Stimulated activated CD4-positive, alpha-beta T cell treated with anti-CD3 and anti-CD28 coated beads, Interleukin-1b, Interleukin-23, amount 100 ng/mL, for 24 hours (primary cell): ENCODE measurements around the gene MRPS18B.

Source experiments
- DNase-seq, 4 experiments: peaks; one replicate each; pipeline ENCODE4 v3.0.0-alpha.2; 2020; ENCODE audit warnings: low read depth in 4 of 4, low spot score in 1 of 4

MRPS18B gene

GRCh38 chr6:30617565-30618269 lies at the start of gene MRPS18B:
MRPS18B (plus strand) TSS chr6:30617840; CDS start chr6:30617866, 26 bp downstream.
- DNase-seq = peak; percentile 90 to 96 (median 93)

DNA sequence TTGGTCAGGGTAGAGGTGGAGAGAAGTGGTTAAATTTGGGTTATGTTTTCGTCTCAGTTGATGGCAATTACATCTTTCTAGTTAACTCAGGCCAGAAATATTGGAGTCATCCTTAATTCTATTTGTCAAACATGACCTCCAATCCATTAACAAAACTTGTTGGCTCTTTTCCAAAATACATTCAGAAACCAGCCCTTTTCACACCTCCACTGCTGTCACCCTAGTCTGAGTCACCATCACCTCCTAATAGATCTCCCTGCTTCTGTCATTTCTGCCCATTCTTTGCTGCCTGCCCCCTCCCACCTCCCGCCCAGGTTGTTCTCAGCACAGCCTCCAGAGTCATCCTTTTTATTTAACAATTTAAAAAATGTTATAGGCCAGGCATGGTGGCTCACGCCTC lies 49.4 kb upstream of the MRPS18B start:
- DNase-seq = peak in 2 of 4 experiments; percentile 22 to 45

DNA sequence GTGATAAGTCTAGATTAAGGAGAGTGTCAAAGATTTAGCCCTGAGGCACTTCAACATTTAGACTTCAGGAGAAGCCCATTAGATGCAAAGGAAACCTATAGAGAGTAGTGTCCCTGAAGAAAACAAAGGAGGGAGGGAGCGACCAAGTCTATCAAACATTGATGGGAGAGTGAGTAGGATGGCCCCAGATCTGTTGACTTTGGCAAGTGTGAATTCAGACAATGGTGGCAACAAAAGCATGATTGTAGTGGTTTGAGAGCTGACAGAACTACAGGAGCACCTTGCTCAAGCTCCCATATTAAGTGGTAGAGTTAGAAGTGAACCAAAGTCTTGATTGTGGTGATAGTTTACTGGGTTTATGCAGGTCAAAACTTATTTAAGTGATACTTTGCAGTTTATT lies 47.4 kb upstream of the MRPS18B start:
- no peak for DNase-seq

- peak in 1 of 4 experiments; percentile 4 for DNase-seq
These were observed 46.9 kb upstream of the MRPS18B start for GRCh38 chr6:30570740-30571074.

GRCh38 chr6:30571075-30571761 lies 46.4 kb upstream of the MRPS18B start, which contains the start of gene ABCF1:
ABCF1 (plus strand) TSS chr6:30571442; CDS start chr6:30571488, 46 bp downstream.
- DNase-seq = peak; percentile 99 to 100 (median 100)

DNA sequence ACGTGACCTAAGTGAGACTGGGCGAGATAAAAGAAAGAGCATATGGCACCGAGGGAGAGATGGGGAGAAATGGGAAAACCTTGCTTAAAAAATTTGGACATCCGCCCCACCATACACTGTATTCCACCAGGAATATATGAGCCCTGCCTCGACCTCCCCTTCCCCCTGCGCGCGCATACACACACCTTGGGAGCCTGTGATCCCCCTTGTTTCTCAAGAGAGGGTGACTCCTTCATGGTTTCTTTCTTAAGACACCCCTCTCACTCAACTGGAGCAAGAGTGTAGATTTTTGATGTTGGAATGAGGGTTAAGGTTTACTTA lies 45.9 kb upstream of the MRPS18B start:
- DNase-seq = no peak

- no peak for DNase-seq
These were observed 45.5 kb upstream of the MRPS18B start for GRCh38 chr6:30572148-30572547.

DNA sequence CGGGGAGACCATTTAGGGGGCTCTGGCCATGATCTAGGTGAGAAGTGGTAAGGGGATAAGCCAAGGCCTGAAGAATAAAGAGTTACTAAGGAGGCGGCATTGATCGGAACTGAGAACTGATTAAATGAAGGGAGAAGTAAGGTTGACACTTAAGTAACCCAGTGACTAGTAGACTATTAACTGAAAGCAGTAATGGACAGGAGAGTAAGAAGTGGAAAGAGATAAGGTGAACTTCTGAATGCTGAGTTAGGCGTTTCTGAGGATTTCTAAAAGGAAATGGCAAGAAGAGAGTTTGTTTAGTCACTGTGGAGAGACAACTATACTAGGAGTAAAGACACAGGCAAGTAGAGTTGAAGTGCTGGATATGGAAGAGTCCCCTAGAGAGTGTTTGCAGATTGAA lies 44.5 kb upstream of the MRPS18B start:
- no peak for DNase-seq

DNA sequence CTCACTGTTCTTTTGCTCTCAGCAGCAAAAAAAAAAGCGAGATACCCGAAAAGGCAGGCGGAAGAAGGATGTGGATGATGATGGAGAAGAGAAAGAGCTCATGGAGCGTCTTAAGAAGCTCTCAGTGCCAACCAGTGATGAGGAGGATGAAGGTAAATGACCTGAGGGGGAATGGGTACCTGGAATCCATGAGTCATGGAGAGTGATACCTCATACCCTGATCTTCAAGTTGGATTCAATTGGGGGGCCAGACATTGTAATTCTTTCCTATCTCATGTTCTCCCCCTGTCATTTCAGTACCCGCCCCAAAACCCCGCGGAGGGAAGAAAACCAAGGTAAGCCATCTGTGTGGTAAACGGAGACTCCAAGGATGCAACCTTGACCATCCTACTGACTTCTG lies 39.6 kb upstream of the MRPS18B start:
- DNase-seq = no peak

- DNase-seq = no peak
These were observed 33.7 kb upstream of the MRPS18B start for GRCh38 chr6:30583921-30584320.

GRCh38 chr6:30589754-30590358 lies 27.8 kb upstream of the MRPS18B start:
- DNase-seq = no peak

GRCh38 chr6:30590509-30590908 lies 27.1 kb upstream of the MRPS18B start:
- DNase-seq = no peak

DNA sequence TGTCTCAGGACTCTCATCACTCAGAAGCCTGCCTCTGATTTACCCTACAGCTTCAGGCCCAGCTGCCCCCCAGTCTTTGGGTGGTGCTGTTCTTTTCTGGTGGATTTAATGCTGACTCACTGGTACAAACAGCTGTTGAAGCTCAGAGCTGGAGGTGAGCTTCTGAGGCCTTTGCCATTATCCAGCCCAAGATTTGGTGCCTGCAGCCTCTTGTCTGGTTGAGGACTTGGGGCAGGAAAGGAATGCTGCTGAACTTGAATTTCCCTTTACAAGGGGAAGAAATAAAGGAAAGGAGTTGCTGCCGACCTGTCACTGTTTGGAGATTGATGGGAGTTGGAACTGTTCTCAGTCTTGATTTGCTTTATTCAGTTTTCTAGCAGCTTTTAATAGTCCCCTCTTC lies 26.6 kb upstream of the MRPS18B start:
- DNase-seq = no peak

GRCh38 chr6:30592287-30592686 lies 25.4 kb upstream of the MRPS18B start:
- DNase-seq = no peak

GRCh38 chr6:30597315-30598144 lies 20.1 kb upstream of the MRPS18B start:
- DNase-seq = peak; percentile 61 to 74 (median 70)

DNA sequence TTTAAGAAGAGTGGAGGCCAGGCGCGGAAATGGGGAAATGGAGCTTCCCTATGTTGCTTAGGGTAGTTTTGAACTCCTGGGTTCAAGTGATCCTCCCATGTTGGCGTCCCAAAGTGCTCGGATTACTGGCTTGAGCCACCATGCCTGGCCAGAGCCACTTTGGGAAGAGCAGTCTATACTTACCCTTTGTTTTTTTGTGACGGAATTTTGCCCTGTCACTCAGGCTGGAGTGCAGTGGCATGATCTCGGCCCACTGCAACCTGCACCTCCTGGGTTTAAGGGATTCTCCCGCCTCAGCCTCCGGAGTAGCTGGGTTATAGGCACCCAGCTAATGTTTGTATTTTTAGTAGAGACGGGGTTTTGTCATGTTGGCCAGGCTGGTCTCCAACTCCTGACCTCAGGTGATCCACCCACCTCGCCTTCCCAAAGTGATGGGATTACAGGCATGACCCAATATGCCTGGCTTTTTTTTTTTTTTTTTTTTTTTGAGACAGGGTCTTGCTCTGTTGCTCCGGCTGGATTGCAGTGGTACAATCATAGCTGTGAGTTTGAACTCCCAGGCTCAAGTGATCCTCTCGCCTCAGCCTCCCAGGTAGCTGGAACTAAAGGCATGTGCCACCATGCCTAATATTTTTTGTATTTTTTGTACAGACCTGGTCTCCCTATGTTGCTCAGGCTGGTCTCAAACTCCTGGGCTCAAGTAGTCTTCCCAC lies 18.6 kb upstream of the MRPS18B start:
- no peak for DNase-seq

DNA sequence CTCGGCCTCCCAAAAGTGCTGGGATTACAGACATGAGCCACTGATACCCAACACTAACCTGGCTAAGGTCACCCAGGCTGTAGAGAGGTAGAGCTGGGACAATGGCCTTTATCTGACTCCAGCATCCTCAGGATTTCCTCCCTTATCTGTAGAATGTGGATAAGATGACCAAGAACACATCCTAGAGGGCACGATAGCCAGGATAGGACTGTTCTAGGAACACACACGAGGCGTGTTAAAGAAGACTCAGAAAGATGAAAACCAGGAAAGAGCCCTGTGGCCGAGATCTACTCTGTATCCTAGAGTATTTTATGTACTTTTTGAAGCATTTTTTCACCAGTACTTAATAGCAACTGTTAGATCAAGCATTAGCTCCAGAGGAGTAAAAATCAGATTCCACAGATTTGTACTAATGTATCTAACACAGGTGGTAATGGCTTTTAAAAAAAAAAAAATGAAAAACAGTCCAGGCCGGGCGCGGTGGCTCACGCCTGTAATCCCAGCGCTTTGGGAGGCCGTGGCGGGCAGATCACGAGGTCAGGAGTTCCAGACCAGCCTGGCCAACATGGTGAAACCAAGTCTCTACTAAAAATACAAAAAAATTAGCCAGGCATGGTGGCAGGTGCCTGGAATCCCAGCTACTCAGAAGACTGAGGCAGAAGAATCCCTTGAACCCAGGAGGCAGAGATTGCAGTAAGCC lies 17.9 kb upstream of the MRPS18B start:
- DNase-seq = no peak

GRCh38 chr6:30600451-30600961 lies 17.1 kb upstream of the MRPS18B start:
- DNase-seq = no peak

DNA sequence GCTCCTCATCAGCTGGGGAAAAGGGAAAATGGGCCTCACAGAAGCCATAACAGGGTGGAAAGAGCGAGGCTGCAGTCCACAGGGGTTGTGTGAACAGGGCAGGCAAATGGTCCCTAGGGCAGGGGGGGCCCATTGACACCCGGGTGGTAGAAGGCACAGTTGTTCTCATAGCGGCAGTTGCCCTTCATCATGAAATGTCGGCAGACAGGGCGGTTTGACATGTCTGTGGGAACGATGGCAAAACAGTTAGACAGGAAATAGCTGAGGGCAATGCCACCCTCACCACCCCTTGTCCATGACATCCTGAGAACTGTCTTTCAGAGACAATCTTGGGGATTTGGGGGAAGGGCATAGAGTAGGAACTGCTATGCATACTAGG lies 16.2 kb upstream of the MRPS18B start:
- DNase-seq = no peak
